OCI-LY1 (cell line): ENCODE data around the gene PSENEN.

Experiments used
- EZH2 ChIP-seq: fragments of 200-600 bp; sonication (generic), shearing (Covaris generic); IDR thresholded peaks from 2 replicates; pipeline ENCODE4 v1.8.0; 2017; ENCODE audit warnings: borderline replicate concordance, mixed run types, mild to moderate bottlenecking, antibody characterized with exemption, low read length, moderate library complexity, mixed read lengths
- TF ChIP-seq, protein P1 (sequence below): fragments of 200-600 bp; sonication (generic), shearing (Covaris generic); IDR thresholded peaks from 2 replicates; pipeline ENCODE4 v1.5.1; 2017; ENCODE audit warnings: mild to moderate bottlenecking, antibody characterized with exemption, low read length, moderate library complexity, mixed read lengths

DNA sequence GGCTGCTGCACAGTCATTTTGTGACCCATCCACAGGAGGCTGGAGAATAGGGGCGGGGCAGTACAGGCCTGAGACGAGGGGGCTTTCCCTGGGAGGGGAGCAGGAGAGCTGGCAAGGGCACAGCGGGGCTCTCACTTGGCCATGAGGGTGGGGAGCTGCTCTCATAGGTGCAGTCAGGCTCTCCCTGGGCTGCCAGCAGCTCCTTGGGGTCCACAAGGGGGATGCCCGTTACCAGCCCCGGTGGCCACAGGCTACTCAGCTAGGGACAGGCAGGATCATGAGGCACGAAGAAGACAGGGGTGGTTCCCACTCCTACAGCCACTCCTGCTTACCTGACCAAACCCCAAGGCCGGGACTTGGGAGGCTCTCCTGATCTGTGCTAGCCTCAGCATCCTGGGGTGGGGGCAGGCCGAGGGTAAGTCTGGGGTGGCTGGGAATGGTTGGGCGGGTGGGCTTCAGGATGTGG lies 46.4 kb downstream of the PSENEN start:
- TF ChIP-seq, protein P1, sequence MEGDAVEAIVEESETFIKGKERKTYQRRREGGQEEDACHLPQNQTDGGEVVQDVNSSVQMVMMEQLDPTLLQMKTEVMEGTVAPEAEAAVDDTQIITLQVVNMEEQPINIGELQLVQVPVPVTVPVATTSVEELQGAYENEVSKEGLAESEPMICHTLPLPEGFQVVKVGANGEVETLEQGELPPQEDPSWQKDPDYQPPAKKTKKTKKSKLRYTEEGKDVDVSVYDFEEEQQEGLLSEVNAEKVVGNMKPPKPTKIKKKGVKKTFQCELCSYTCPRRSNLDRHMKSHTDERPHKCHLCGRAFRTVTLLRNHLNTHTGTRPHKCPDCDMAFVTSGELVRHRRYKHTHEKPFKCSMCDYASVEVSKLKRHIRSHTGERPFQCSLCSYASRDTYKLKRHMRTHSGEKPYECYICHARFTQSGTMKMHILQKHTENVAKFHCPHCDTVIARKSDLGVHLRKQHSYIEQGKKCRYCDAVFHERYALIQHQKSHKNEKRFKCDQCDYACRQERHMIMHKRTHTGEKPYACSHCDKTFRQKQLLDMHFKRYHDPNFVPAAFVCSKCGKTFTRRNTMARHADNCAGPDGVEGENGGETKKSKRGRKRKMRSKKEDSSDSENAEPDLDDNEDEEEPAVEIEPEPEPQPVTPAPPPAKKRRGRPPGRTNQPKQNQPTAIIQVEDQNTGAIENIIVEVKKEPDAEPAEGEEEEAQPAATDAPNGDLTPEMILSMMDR: no peak
- TF ChIP-seq EZH2: no peak
